Neural crest cell (in vitro differentiated cells): ENCODE measurements around the gene SIPA1L3. TPM values are rescaled to one million over a fixed set of nuclear protein-coding genes. Genes with fewer than 3 reads are reported as not detected.

Experiments
- DNase-seq: peaks from one replicate; pipeline ENCODE4 v3.0.0; 2021; ENCODE audit warnings: low read depth, mixed read lengths, low spot score
- H3K27ac Mint-ChIP-seq: one replicate; pipeline ENCODE4 v1.8.0; 2021; ENCODE audit warnings: mild to moderate bottlenecking, mixed read lengths; ENCODE audit not compliant: unreplicated experiment
- H3K27me3 Mint-ChIP-seq: 2 replicates; pipeline ENCODE4 v1.8.0; 2021; ENCODE audit warnings: low read depth, mild to moderate bottlenecking, mixed read lengths
- H3K36me3 Mint-ChIP-seq: 2 replicates; pipeline ENCODE4 v1.8.0; 2021; ENCODE audit warnings: low read depth, mild to moderate bottlenecking, mixed read lengths
- H3K4me1 Mint-ChIP-seq: 2 replicates; pipeline ENCODE4 v1.8.0; 2021; ENCODE audit warnings: mixed read lengths
- H3K4me3 Mint-ChIP-seq: one replicate; pipeline ENCODE4 v1.8.0; 2021; ENCODE audit warnings: mild to moderate bottlenecking, mixed read lengths
- H3K9me3 Mint-ChIP-seq: 2 replicates; pipeline ENCODE4 v1.8.0; 2021; ENCODE audit warnings: mixed read lengths
- CTCF ChIP-seq: fragments of 200-600 bp; sonication (generic); conservative IDR thresholded peaks from 2 replicates; pipeline ENCODE4 v1.5.0; 2021; ENCODE audit warnings: antibody characterized with exemption, mild to moderate bottlenecking
- total RNA-seq: library from RNA; stranded (reverse); gene quantifications from 2 replicates; pipeline ENCODE4 v1.2.1, GENCODE V29; 2021

Gene SIPA1L3
- total RNA-seq, 1 donor from 2014 or later, result 41.2 TPM

GRCh38 chr19:38079926-38080380 lies 172.9 kb downstream of the SIPA1L3 start:
- Mint-ChIP-seq H3K9me3 (no peaks in the 10 kb centered on the region), H3K4me1 (peaks cover 8% of the 10 kb centered on the region), H3K4me3 (no peak overlapping the region), H3K36me3 (peaks cover 7% of the 10 kb centered on the region), H3K27ac (peak overlapping the region; percentile 69), H3K27me3 (no peaks in the 10 kb centered on the region)
- DNase-seq, result no peak
- TF ChIP-seq CTCF, result no peak

GRCh38 chr19:38081547-38082255 lies 174.7 kb downstream of the SIPA1L3 start:
- DNase-seq, result no peak

GRCh38 chr19:38082256-38083118 lies 175.5 kb downstream of the SIPA1L3 start:
- H3K27me3 Mint-ChIP-seq, result no peaks in the 10 kb centered on the region
- peaks cover 8% of the 10 kb centered on the region for H3K4me1 Mint-ChIP-seq
- no peak overlapping the region for H3K27ac Mint-ChIP-seq
- DNase-seq, result no peak
- no peaks in the 10 kb centered on the region for H3K9me3 Mint-ChIP-seq
- H3K36me3 Mint-ChIP-seq, result peaks cover 7% of the 10 kb centered on the region
- no peak overlapping the region for H3K4me3 Mint-ChIP-seq
- no peak for TF ChIP-seq CTCF

More at GRCh38 chr19:38081547-38082255, 174.7 kb downstream of the SIPA1L3 start:
- no peak overlapping the region for H3K27ac Mint-ChIP-seq
- H3K9me3 Mint-ChIP-seq, result no peaks in the 10 kb centered on the region
- no peak for TF ChIP-seq CTCF
- H3K4me3 Mint-ChIP-seq, result no peak overlapping the region
- H3K36me3 Mint-ChIP-seq, result peaks cover 7% of the 10 kb centered on the region
- no peaks in the 10 kb centered on the region for H3K27me3 Mint-ChIP-seq
- H3K4me1 Mint-ChIP-seq, result peaks cover 8% of the 10 kb centered on the region

GRCh38 chr19:38084196-38084595 lies 177.2 kb downstream of the SIPA1L3 start:
- TF ChIP-seq CTCF, result no peak
- no peak for DNase-seq
- Mint-ChIP-seq H3K27ac (no peak overlapping the region), H3K27me3 (no peaks in the 10 kb centered on the region), H3K4me1 (no peaks in the 10 kb centered on the region), H3K9me3 (no peaks in the 10 kb centered on the region), H3K4me3 (no peak overlapping the region), H3K36me3 (peaks cover 3% of the 10 kb centered on the region)

- no peak for DNase-seq
- H3K36me3 Mint-ChIP-seq, result no peaks in the 10 kb centered on the region
- no peak overlapping the region for H3K27ac Mint-ChIP-seq
- H3K9me3 Mint-ChIP-seq, result no peaks in the 10 kb centered on the region
- no peaks in the 10 kb centered on the region for H3K4me1 Mint-ChIP-seq
- no peaks in the 10 kb centered on the region for H3K27me3 Mint-ChIP-seq
- no peak for TF ChIP-seq CTCF
- no peak overlapping the region for H3K4me3 Mint-ChIP-seq
Observed at GRCh38 chr19:38089440-38089839, 182.4 kb downstream of the SIPA1L3 start.
